CD4-positive, alpha-beta T cell treated with Interferon alpha-2 for 1 hour (primary cell): ENCODE measurements around the gene PKMYT1.

ENCODE experiments used
- DNase-seq, 2 donors: peaks; one replicate each; pipeline ENCODE4 v3.0.0-alpha.2; 2020 to 2022

Gene PKMYT1

DNA sequence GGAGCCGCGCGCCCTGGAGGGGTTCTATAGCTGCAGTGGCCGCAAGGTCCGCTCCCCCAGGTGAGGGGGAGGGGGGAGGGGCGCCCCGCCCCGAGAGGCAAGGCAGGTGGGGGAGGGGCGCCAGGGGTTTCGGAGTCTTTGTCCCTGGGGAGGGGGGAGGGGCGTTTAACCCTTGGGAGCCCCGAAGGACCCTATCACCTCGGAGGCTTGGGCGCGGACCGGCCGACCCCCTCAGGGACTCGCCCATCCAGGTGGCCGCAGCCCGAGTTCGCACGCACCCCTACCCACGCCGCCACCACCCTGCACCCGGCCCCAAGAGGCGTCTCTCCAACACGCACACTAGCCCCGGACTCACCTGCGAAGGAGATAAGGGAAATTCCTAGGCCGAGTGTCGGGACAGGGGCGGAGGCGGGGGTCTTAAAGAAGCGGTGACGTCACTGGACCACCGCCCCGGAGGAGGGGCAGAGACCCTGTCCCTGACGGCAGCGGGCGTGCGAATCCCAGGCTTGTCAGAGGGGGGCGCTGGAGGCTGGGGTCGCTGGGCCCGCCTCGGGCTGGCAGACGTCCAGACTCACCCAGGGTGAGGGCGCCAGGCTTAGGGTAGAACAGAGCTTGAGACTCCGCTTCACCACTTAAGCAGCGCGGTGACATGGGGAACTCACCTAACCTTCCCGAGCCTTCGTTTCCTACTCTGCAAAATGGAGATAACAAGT is 37.7 kb upstream of the PKMYT1 start, which contains the start of gene CLDN6:
Gene CLDN6, minus strand, starts transcription at position 390 of the 713 bp plus-strand sequence. CDS start 2,162 bp downstream, outside the sequence.
- DNase-seq: peak in 1 of 2 donors; percentile 35

GRCh38 chr16:3017344-3017743 is 37.1 kb upstream of the PKMYT1 start:
- no peak for DNase-seq

- DNase-seq: no peak
These were observed 35.7 kb upstream of the PKMYT1 start for GRCh38 chr16:3015865-3016521.

GRCh38 chr16:3014971-3015370 is 34.7 kb upstream of the PKMYT1 start:
- DNase-seq: no peak

DNA sequence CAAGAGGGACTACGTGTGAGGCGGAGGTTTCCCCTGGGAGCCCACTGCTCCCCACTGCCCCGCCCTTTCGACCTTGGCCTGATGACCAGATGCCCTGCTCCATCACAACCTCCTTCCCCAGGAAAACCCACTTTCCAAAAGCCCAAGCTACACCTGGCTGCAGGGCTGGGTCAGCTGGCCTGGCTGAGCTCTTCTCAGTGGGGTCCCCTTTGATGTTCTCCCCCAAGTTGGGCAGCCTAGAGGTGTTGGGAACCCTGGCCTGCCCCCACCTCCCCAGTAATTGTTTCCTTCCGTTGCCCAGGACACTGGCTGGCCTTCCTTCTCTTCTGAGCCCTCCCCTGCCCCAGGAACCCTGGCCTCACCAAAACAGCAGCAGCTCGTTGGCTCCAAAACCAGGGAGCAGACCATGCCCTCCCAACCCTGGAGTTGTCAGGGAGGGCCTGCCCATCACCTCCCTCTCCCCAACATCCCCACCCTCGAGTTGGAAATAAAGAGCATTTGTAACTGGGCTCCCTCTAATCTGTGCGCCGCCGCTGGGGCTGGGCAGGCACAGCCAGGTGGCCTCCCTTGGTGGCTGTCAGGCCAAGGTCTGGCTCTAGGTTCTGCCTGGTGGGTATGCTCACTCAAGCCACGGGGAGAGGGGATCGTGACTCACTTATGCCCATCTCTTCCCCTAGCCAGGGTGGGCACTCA is 33.9 kb upstream of the PKMYT1 start:
- no peak for DNase-seq

- DNase-seq: no peak
These were observed 33.3 kb upstream of the PKMYT1 start for GRCh38 chr16:3013491-3013951.

- no peak for DNase-seq
These were observed 32.7 kb upstream of the PKMYT1 start, which contains the start of gene CLDN9 for GRCh38 chr16:3012828-3013420. TSS of gene CLDN9 (plus strand) at chr16:3012923. CDS start at chr16:3013363, 440 bp downstream.

DNA sequence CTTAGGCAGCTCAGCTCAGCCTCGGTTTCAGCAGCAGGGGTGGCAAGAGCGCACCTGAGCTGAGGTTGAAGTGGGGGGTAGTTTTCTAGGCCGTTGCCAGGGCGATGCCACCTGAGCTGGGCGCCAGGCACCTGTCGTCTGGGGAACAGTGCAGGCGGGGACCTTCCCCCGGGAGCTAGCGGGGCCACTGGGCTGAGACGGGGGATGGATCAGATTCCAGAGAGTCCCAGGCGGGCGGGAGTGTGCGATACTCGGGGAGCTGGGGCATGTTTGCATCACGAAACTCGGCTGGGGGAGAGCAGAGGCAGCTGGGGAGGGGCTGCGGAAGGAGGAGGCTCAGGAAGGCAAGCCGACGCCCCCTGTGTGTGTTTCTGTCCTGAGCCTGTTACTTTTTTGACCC is 32.0 kb upstream of the PKMYT1 start:
- no peak for DNase-seq

- no peak for DNase-seq
These were observed 30.3 kb upstream of the PKMYT1 start for GRCh38 chr16:3010510-3010909.

- DNase-seq: no peak
These were observed 29.5 kb upstream of the PKMYT1 start for GRCh38 chr16:3009568-3010390.

GRCh38 chr16:3008690-3009037 is 28.4 kb upstream of the PKMYT1 start:
- DNase-seq: no peak

- peak in 1 of 2 donors; percentile 37 for DNase-seq
These were observed 27.9 kb upstream of the PKMYT1 start for GRCh38 chr16:3007957-3008689.

GRCh38 chr16:3007059-3007956 is 27.1 kb upstream of the PKMYT1 start:
- DNase-seq: no peak

DNA sequence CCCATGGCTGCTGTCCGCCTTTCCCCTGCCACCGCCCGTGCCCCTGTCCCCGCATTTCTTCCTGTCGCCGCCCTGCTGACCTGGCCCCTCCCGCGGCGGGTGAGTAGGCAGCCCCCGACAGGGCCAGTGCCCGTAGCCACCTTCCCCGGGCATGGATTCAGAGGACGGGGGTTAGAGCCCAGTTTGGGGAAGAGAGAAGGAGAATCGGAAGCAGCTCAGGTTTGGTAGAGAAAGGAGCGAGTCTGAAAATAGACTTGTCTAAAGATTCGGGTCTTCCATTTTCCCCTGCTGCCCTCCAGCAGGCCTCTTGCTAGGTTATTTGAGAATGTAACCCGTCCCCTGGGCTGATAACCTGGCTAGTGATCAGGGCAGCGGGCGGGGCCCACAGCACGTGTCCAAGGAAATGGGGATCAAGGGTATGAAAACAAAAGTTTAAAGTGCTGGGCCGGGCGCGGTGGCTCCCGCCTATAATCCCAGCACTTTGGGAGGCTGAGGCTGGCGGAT is 24.6 kb upstream of the PKMYT1 start:
- DNase-seq: no peak

DNA sequence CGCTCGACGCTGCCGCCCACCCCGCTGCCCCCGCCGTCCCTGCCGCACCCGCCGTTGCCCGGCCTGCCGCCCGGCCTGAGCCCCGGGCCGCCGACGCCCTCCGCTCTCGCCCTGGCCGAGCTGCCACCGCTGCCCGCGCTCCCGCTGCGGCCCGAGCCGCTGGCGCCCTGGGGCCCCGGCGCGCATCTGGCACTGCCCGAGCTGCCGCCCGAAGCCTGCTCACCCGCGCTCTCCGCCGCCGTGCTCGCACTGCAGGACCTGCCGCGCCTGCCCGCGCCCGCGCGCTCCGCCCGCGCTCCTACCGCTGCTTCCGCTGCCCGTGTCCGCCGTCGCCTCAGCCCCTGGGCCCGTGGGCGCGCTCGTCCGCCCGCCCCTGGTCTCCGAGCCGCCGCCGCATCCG is 24.1 kb upstream of the PKMYT1 start:
- no peak for DNase-seq

DNA sequence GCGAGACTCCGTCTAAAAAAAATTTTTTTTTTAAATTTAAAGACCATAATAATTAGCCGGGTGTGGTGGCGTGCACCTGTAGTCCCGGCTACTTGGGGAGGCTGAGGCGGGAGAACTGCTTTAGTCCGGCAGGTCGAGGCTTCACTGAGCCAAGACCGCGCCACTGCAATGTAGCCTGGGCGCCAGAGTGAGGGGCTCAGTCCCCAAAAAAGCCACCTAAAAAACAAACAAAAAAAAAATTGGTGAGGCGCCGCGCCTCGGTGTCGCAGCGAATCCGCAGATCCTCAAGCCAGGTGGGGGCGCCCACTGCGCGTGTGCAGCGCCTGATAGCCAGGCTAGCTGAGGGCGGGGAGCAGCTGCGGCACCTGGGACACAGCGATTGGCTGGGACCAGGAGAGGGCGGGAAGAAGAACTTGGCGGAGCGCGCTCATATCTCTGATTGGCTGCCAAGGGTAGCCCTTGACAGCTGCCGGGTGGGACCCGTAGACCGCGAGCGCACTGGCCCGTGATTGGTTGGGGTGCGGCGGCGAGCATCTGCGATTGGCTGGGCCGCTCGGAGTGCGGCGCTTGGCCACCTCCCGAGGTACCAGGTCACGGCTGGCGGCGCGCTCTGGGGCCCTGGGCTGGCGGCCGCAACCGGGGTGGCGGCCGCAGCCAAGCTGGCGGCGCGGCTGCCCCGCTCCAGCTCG is 23.5 kb upstream of the PKMYT1 start:
- DNase-seq: peak; percentile 98 to 99

DNA sequence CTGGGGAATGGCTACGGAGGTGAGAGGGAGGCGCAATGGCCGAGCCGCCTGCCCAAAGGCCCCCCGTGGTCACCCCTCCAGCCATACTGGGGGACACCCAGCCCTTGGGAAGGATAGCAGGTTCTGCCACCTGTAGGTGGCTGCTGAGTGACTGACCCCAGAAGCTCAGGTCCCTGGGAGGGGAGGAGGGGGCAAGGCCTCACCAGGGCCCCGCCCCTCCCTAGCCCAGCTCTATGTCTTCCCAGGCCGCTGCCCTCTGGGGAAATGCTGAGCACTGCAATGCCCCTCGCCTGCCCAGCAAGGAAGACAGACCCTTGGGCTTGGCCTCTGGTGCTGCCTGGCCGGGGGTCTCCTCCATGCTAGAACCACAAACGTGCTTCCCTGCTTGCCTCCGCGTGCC is 21.1 kb upstream of the PKMYT1 start:
- DNase-seq: no peak

DNA sequence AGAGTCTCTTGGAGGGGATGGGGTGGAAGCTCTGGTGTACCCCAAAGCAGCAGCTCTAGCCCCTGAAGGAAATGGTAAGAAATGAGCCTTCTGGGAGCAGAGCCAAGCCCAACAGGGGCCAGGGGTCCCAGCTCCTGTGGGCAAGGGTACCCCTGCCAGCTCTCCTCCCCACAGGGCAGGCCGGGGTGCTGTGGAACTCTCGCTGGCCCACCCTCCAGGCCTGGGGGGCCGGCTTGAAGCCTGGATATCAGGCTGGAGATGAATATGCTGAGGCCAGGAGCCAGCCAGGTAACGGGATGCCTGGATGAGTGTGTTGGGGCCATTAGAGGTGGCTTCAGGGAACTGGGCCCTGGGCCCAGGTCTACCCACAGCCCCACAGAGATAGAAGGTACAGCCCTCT is 20.3 kb upstream of the PKMYT1 start:
- DNase-seq: no peak

DNA sequence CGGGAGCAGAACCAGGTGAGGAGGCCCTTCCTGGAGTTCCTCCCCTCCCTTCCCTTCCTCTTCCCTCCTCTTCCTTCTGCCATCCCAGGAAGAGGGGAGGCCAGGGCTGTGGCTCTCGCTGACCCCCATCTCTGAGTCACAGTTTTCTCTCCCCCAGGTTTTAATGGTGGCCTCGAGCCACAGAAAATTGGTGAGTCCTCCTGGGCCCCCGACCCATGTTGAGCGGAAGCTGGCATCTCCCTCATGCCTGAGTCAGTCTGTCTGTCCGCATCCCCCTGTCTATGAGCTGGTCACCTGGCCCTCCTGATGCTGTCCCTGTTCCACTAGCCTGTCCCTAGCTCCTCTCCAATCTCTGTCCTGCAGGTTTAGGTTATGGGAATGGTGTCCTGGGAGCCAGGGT is 19.7 kb upstream of the PKMYT1 start:
- DNase-seq: no peak

- no peak for DNase-seq
These were observed 16.1 kb upstream of the PKMYT1 start for GRCh38 chr16:2996298-2996697.
